Activated T-helper 2 cell treated with anti-CD3 and anti-CD28 coated beads, Interferon-gamma antibody, Interleukin-2, Interleukin-4, amounts not matched to agents 10 μg/mL and 5 μg/mL and 100 μg/mL, durations not matched to agents 14 hours and 24 hours and 36 hours (primary cell): ENCODE measurements around the gene S100A16. TPM values are rescaled to one million over a fixed set of nuclear protein-coding genes. Genes with fewer than 3 reads are reported as not detected.
"Not testable (repeated sequence)": the region's sequence is repeated elsewhere in the genome, so short reads cannot be mapped to it uniquely, and the experiment has no call there.

ENCODE experiments used
- DNase-seq: peaks from one replicate; pipeline ENCODE4 v3.0.0; 2021; ENCODE audit warnings: low spot score
- H3K27ac Mint-ChIP-seq: one replicate; pipeline ENCODE4 v1.8.0; 2021; ENCODE audit warnings: mixed read lengths
- H3K27me3 Mint-ChIP-seq: one replicate; pipeline ENCODE4 v1.8.0; 2021; ENCODE audit warnings: low read depth, mixed read lengths
- H3K36me3 Mint-ChIP-seq: one replicate; pipeline ENCODE4 v1.8.0; 2021; ENCODE audit warnings: low read depth, mixed read lengths
- H3K4me1 Mint-ChIP-seq: one replicate; pipeline ENCODE4 v1.8.0; 2021; ENCODE audit warnings: low read depth, mixed read lengths
- H3K4me3 Mint-ChIP-seq: one replicate; pipeline ENCODE4 v1.8.0; 2021; ENCODE audit warnings: low read depth, mild to moderate bottlenecking, moderate library complexity, mixed read lengths
- H3K9me3 Mint-ChIP-seq: one replicate; pipeline ENCODE4 v1.8.0; 2021; ENCODE audit warnings: mixed read lengths
- intact Hi-C: fragments of 100-400 bp; cut with micrococcal nuclease; formaldehyde crosslinking; loops from one replicate; pipeline ENCODE4 v1.15.1; 2023
- total RNA-seq: library from RNA; stranded (reverse); gene quantifications from 2 replicates; pipeline ENCODE4 v1.2.3, GENCODE V29; 2022

Gene S100A16
- total RNA-seq, 1 donor from 2014 or later, result not detected

- Mint-ChIP-seq H3K36me3 (peaks cover 48% of the 10 kb centered on the region), H3K4me3 (no peak overlapping the region), H3K4me1 (peaks cover 16% of the 10 kb centered on the region), H3K9me3 (no peaks in the 10 kb centered on the region), H3K27me3 (no peaks in the 10 kb centered on the region), H3K27ac (no peak overlapping the region)
- no peak for DNase-seq
- intact Hi-C loops, result no loop called here
Observed at GRCh38 chr1:153647346-153647714, 34.4 kb upstream of the S100A16 start.

GRCh38 chr1:153646672-153647345, 33.9 kb upstream of the S100A16 start:
- DNase-seq, result no peak

GRCh38 chr1:153643816-153644215, 30.9 kb upstream of the S100A16 start:
- H3K27ac Mint-ChIP-seq, result no peak overlapping the region
- H3K9me3 Mint-ChIP-seq, result no peaks in the 10 kb centered on the region
- DNase-seq, result no peak
- intact Hi-C loops, result no loop called here
- no peak overlapping the region for H3K4me3 Mint-ChIP-seq
- peaks cover 74% of the 10 kb centered on the region for H3K36me3 Mint-ChIP-seq
- no peaks in the 10 kb centered on the region for H3K27me3 Mint-ChIP-seq
- peaks cover 18% of the 10 kb centered on the region for H3K4me1 Mint-ChIP-seq

More at GRCh38 chr1:153646672-153647345, 33.9 kb upstream of the S100A16 start:
- intact Hi-C loops, result no loop called here
- Mint-ChIP-seq H3K4me1 (peaks cover 17% of the 10 kb centered on the region), H3K36me3 (peaks cover 52% of the 10 kb centered on the region), H3K27me3 (no peaks in the 10 kb centered on the region), H3K27ac (no peak overlapping the region), H3K9me3 (no peaks in the 10 kb centered on the region), H3K4me3 (no peak overlapping the region)

- Mint-ChIP-seq H3K27ac (peak overlapping the region; percentile 31), H3K4me1 (peaks cover 18% of the 10 kb centered on the region), H3K36me3 (peaks cover 81% of the 10 kb centered on the region), H3K27me3 (no peaks in the 10 kb centered on the region), H3K9me3 (no peaks in the 10 kb centered on the region), H3K4me3 (no peak overlapping the region)
- no peak for DNase-seq
- intact Hi-C loops, result no loop called here
Observed at GRCh38 chr1:153643100-153643499, 30.2 kb upstream of the S100A16 start.

- Mint-ChIP-seq H3K4me3 (no peak overlapping the region), H3K9me3 (no peaks in the 10 kb centered on the region), H3K4me1 (peaks cover 20% of the 10 kb centered on the region), H3K36me3 (peaks cover 81% of the 10 kb centered on the region), H3K27ac (no peak overlapping the region), H3K27me3 (no peaks in the 10 kb centered on the region)
- intact Hi-C loops, result no loop called here
- no peak for DNase-seq
Observed at GRCh38 chr1:153642161-153642560, 29.2 kb upstream of the S100A16 start.

- H3K9me3 Mint-ChIP-seq, result no peaks in the 10 kb centered on the region
- no peak overlapping the region for H3K27ac Mint-ChIP-seq
Observed at GRCh38 chr1:153640861-153641260, 27.9 kb upstream of the S100A16 start.

GRCh38 chr1:153640213-153640612, 27.3 kb upstream of the S100A16 start:
- intact Hi-C loops, H3K27me3 Mint-ChIP-seq, H3K27ac Mint-ChIP-seq, DNase-seq, H3K4me3 Mint-ChIP-seq, H3K9me3 Mint-ChIP-seq: not testable (repeated sequence)
- H3K36me3 Mint-ChIP-seq, result peaks cover 81% of the 10 kb centered on the region
- H3K4me1 Mint-ChIP-seq, result peaks cover 21% of the 10 kb centered on the region

More at GRCh38 chr1:153640861-153641260, 27.9 kb upstream of the S100A16 start:
- Mint-ChIP-seq H3K27me3 (no peaks in the 10 kb centered on the region), H3K4me3 (no peak overlapping the region), H3K36me3 (peaks cover 83% of the 10 kb centered on the region), H3K4me1 (peaks cover 24% of the 10 kb centered on the region)
- intact Hi-C loops, result no loop called here
- no peak for DNase-seq

GRCh38 chr1:153639280-153639679, 26.3 kb upstream of the S100A16 start:
- Mint-ChIP-seq H3K9me3 (no peaks in the 10 kb centered on the region), H3K4me3 (no peak overlapping the region), H3K27ac (no peak overlapping the region), H3K27me3 (no peaks in the 10 kb centered on the region), H3K4me1 (peaks cover 21% of the 10 kb centered on the region), H3K36me3 (peaks cover 78% of the 10 kb centered on the region)
- intact Hi-C loops, result no loop called here
- no peak for DNase-seq

GRCh38 chr1:153638261-153638660, 25.3 kb upstream of the S100A16 start:
- Mint-ChIP-seq H3K27me3 (no peaks in the 10 kb centered on the region), H3K27ac (no peak overlapping the region), H3K4me3 (no peak overlapping the region), H3K4me1 (peaks cover 21% of the 10 kb centered on the region), H3K9me3 (no peaks in the 10 kb centered on the region), H3K36me3 (peaks cover 73% of the 10 kb centered on the region)
- DNase-seq, result no peak
- intact Hi-C loops, result no loop called here

GRCh38 chr1:153636312-153636711, 23.4 kb upstream of the S100A16 start:
- Mint-ChIP-seq H3K27me3 (no peaks in the 10 kb centered on the region), H3K9me3 (no peaks in the 10 kb centered on the region), H3K36me3 (peaks cover 62% of the 10 kb centered on the region), H3K27ac (no peak overlapping the region), H3K4me3 (peak overlapping the region; percentile 66), H3K4me1 (peaks cover 26% of the 10 kb centered on the region)
- intact Hi-C loops, result no loop called here
- DNase-seq, result no peak

GRCh38 chr1:153635872-153636271, 22.9 kb upstream of the S100A16 start:
- Mint-ChIP-seq H3K9me3 (no peaks in the 10 kb centered on the region), H3K27me3 (no peaks in the 10 kb centered on the region), H3K4me1 (peaks cover 25% of the 10 kb centered on the region), H3K4me3 (peak overlapping the region; percentile 66), H3K36me3 (peaks cover 58% of the 10 kb centered on the region), H3K27ac (no peak overlapping the region)
- no peak for DNase-seq
- intact Hi-C loops, result loop anchor here (2.0 kb wide), 1 partner anchor 103 kb away; no protein-coding TSS in a partner anchor

GRCh38 chr1:153633754-153634665, 21.1 kb upstream of the S100A16 start, which contains the start of gene CHTOP:
Gene CHTOP (plus strand): TSS chr1:153634066. CDS start chr1:153636589, 2,523 bp downstream.
- DNase-seq, result peak; percentile 96
- Mint-ChIP-seq H3K4me1 (peaks cover 28% of the 10 kb centered on the region), H3K9me3 (no peaks in the 10 kb centered on the region), H3K27ac (peak within 1 kb of the TSS; percentile 100), H3K27me3 (no peaks in the 10 kb centered on the region), H3K4me3 (peak within 1 kb of the TSS; percentile 96), H3K36me3 (peaks cover 47% of the 10 kb centered on the region)
- intact Hi-C loops, result loop anchor here (1.0 to 5.0 kb wide), 5 partner anchors 24 to 101 kb away; partner anchors contain the start of genes S100A4 and SNAPIN
